ENCODE results near the gene ZNF716.
"Not testable (repeated sequence)": the region's sequence is repeated elsewhere in the genome, so short reads cannot be mapped to it uniquely, and the experiment has no call there.

ZNF716 gene

GRCh38 chr7:57480304-57480703, 30.3 kb downstream of the ZNF716 start:
- not testable (repeated sequence) for H3K4me3 ChIP-seq (ENCODE audit: low read depth, low read length); DNase-seq (ENCODE audit: low read depth)
- TF ChIP-seq CTCF (IDR thresholded peaks at IDR 0.05; ENCODE audit: control insufficient read depth, extremely low read depth, insufficient read depth) = peak; percentile 19; the same call in 1 of the 2 replicates

- not testable (repeated sequence) for DNase-seq (ENCODE audit: low read depth); H3K4me3 ChIP-seq (ENCODE audit: low read depth, low read length)
Observed at GRCh38 chr7:57485022-57485421, 35.0 kb downstream of the ZNF716 start.

GRCh38 chr7:57487957-57488356, 38.0 kb downstream of the ZNF716 start:
- no peak for DNase-seq (ENCODE audit: low read depth)
- H3K4me3 ChIP-seq (ENCODE audit: low read depth, low read length) = no peak overlapping the region
- no peak for TF ChIP-seq CTCF (IDR thresholded peaks at IDR 0.05; ENCODE audit: control insufficient read depth, extremely low read depth, insufficient read depth)

- not testable (repeated sequence) for H3K4me3 ChIP-seq (ENCODE audit: low read depth, low read length); DNase-seq (ENCODE audit: low read depth)
Observed at GRCh38 chr7:57495111-57495510, 45.1 kb downstream of the ZNF716 start.

- DNase-seq (ENCODE audit: low read depth) = no peak
- no peak overlapping the region for H3K4me3 ChIP-seq (ENCODE audit: low read depth, low read length)
- TF ChIP-seq CTCF (IDR thresholded peaks at IDR 0.05; ENCODE audit: control insufficient read depth, extremely low read depth, insufficient read depth) = no peak
Observed at GRCh38 chr7:57496395-57496794, 46.4 kb downstream of the ZNF716 start.

GRCh38 chr7:57505176-57505575, 55.2 kb downstream of the ZNF716 start:
- TF ChIP-seq CTCF (IDR thresholded peaks at IDR 0.05; ENCODE audit: control insufficient read depth, extremely low read depth, insufficient read depth) = no peak
- DNase-seq (ENCODE audit: low read depth) = no peak
- no peak overlapping the region for H3K4me3 ChIP-seq (ENCODE audit: low read depth, low read length)

Data from LNCaP clone FGC (cell line).